Neural crest cell (in vitro differentiated cells): ENCODE measurements around the gene ELFN1. TPM values are rescaled to one million over a fixed set of nuclear protein-coding genes. Genes with fewer than 3 reads are reported as not detected.

Experiments
- DNase-seq: peaks from one replicate; pipeline ENCODE4 v3.0.0; 2021; ENCODE audit warnings: low read depth, mixed read lengths, low spot score
- H3K27ac Mint-ChIP-seq: one replicate; pipeline ENCODE4 v1.8.0; 2021; ENCODE audit warnings: mild to moderate bottlenecking, mixed read lengths; ENCODE audit not compliant: unreplicated experiment
- H3K27me3 Mint-ChIP-seq: 2 replicates; pipeline ENCODE4 v1.8.0; 2021; ENCODE audit warnings: low read depth, mild to moderate bottlenecking, mixed read lengths
- H3K36me3 Mint-ChIP-seq: 2 replicates; pipeline ENCODE4 v1.8.0; 2021; ENCODE audit warnings: low read depth, mild to moderate bottlenecking, mixed read lengths
- H3K4me1 Mint-ChIP-seq: 2 replicates; pipeline ENCODE4 v1.8.0; 2021; ENCODE audit warnings: mixed read lengths
- H3K4me3 Mint-ChIP-seq: one replicate; pipeline ENCODE4 v1.8.0; 2021; ENCODE audit warnings: mild to moderate bottlenecking, mixed read lengths
- H3K9me3 Mint-ChIP-seq: 2 replicates; pipeline ENCODE4 v1.8.0; 2021; ENCODE audit warnings: mixed read lengths
- CTCF ChIP-seq: fragments of 200-600 bp; sonication (generic); conservative IDR thresholded peaks from 2 replicates; pipeline ENCODE4 v1.5.0; 2021; ENCODE audit warnings: antibody characterized with exemption, mild to moderate bottlenecking
- total RNA-seq: library from RNA; stranded (reverse); gene quantifications from 2 replicates; pipeline ENCODE4 v1.2.1, GENCODE V29; 2021

ELFN1 gene
- total RNA-seq, 1 donor from 2014 or later = 8.5 TPM

- peak; percentile 96 for DNase-seq
- TF ChIP-seq CTCF = peak; percentile 79
- H3K4me3 Mint-ChIP-seq = no peak overlapping the region
- peaks cover 61% of the 10 kb centered on the region for H3K27me3 Mint-ChIP-seq
- no peaks in the 10 kb centered on the region for H3K9me3 Mint-ChIP-seq
- no peaks in the 10 kb centered on the region for H3K36me3 Mint-ChIP-seq
- H3K4me1 Mint-ChIP-seq = peaks cover 5% of the 10 kb centered on the region
- H3K27ac Mint-ChIP-seq = no peak overlapping the region
These were observed 5.1 kb upstream of the ELFN1 start for GRCh38 chr7:1664711-1665548.

GRCh38 chr7:1665549-1666316 lies 4.3 kb upstream of the ELFN1 start:
- Mint-ChIP-seq H3K36me3 (no peaks in the 10 kb centered on the region), H3K9me3 (no peaks in the 10 kb centered on the region), H3K27me3 (peaks cover 54% of the 10 kb centered on the region), H3K27ac (no peak overlapping the region), H3K4me3 (no peak overlapping the region), H3K4me1 (peaks cover 5% of the 10 kb centered on the region)
- no peak for DNase-seq
- no peak for TF ChIP-seq CTCF

- TF ChIP-seq CTCF = no peak
- Mint-ChIP-seq H3K4me1 (peaks cover 5% of the 10 kb centered on the region), H3K36me3 (no peaks in the 10 kb centered on the region), H3K4me3 (no peak overlapping the region), H3K9me3 (no peaks in the 10 kb centered on the region), H3K27ac (no peak overlapping the region), H3K27me3 (peaks cover 52% of the 10 kb centered on the region)
- no peak for DNase-seq
These were observed 3.7 kb upstream of the ELFN1 start for GRCh38 chr7:1666317-1666822.

GRCh38 chr7:1666823-1667565 lies 3.1 kb upstream of the ELFN1 start:
- Mint-ChIP-seq H3K4me1 (peaks cover 5% of the 10 kb centered on the region), H3K27ac (no peak overlapping the region), H3K4me3 (peak overlapping the region; percentile 73), H3K27me3 (peaks cover 47% of the 10 kb centered on the region), H3K9me3 (no peaks in the 10 kb centered on the region), H3K36me3 (no peaks in the 10 kb centered on the region)
- TF ChIP-seq CTCF = no peak
- no peak for DNase-seq
